Natural killer cell (primary cell): ENCODE data around the gene PARP2. TPM values are rescaled to one million over a fixed set of nuclear protein-coding genes. Genes with fewer than 3 reads are reported as not detected.

Experiments
- ATAC-seq, 3 donors: fragments of 150-1000 bp in 2 of 3; fragments of 200-7000 bp in 1 of 3; cut with Tn5 transposase; 1 replicate in 1 of 3; 2 replicates in 2 of 3; pipeline ENCODE4 v1.10.0; 2021; ENCODE audit warnings: mild to moderate bottlenecking in 2 of 3, moderate library complexity in 2 of 3
- DNase-seq, 2 donors: peaks; one replicate each; pipeline versions ENCODE4 v3.0.0 to v3.0.0-alpha.2; 2013 to 2021; ENCODE audit warnings: mixed read lengths in 1 of 2
- H3K27ac ChIP-seq: one replicate; pipeline ENCODE4 v1.5.1; 2013; ENCODE audit warnings: mild to moderate bottlenecking, low read length
- H3K27me3 ChIP-seq: one replicate; pipeline ENCODE4 v1.6.1; 2013; ENCODE audit warnings: low read length; ENCODE audit not compliant: control insufficient read depth, insufficient read depth
- H3K36me3 ChIP-seq: one replicate; pipeline ENCODE4 v1.6.1; 2013; ENCODE audit warnings: low read length; ENCODE audit not compliant: control insufficient read depth, insufficient read depth
- H3K4me1 ChIP-seq: one replicate; pipeline ENCODE4 v1.6.1; 2013; ENCODE audit warnings: low read length; ENCODE audit not compliant: control insufficient read depth, insufficient read depth
- H3K4me3 ChIP-seq: one replicate; pipeline ENCODE4 v1.5.1; 2013; ENCODE audit warnings: low read length
- H3K9me3 ChIP-seq: one replicate; pipeline ENCODE4 v1.6.1; 2013; ENCODE audit warnings: low read length; ENCODE audit not compliant: control insufficient read depth, insufficient read depth
- H3K27ac Mint-ChIP-seq, 2 donors: one replicate each; pipeline ENCODE4 v1.8.0; 2022; ENCODE audit warnings: mild to moderate bottlenecking in 2 of 2, mixed read lengths in 2 of 2, moderate library complexity in 1 of 2
- H3K27me3 Mint-ChIP-seq, 2 donors: one replicate each; pipeline ENCODE4 v1.8.0; 2022; ENCODE audit warnings: low read depth in 2 of 2, mixed read lengths in 2 of 2
- H3K36me3 Mint-ChIP-seq: one replicate; pipeline ENCODE4 v1.8.0; 2022; ENCODE audit warnings: mixed read lengths
- H3K4me1 Mint-ChIP-seq, 2 donors: one replicate each; pipeline ENCODE4 v1.8.0; 2022; ENCODE audit warnings: mixed read lengths in 2 of 2
- H3K4me3 Mint-ChIP-seq: one replicate; pipeline ENCODE4 v1.8.0; 2022; ENCODE audit warnings: mild to moderate bottlenecking, moderate library complexity, mixed read lengths
- H3K9me3 Mint-ChIP-seq, 2 donors: one replicate each; pipeline ENCODE4 v1.8.0; 2022; ENCODE audit warnings: mixed read lengths in 2 of 2
- CTCF ChIP-seq: fragments of 200-600 bp; IDR thresholded peaks from one replicate; pipeline ENCODE4 v1.8.0; 2022; ENCODE audit warnings: antibody characterized with exemption
- WGBS: methylation state at CpG from one replicate; pipeline ENCODE4 v1.1.7; 2013; ENCODE audit warnings: missing lambda C conversion rate; ENCODE audit not compliant: insufficient coverage; 5-methylcytosine and 5-hydroxymethylcytosine counted together
- intact Hi-C: fragments of 100-400 bp; cut with micrococcal nuclease; formaldehyde crosslinking; loops from one replicate; pipeline ENCODE4 v1.14.2; 2022
- total RNA-seq, 4 donors: library from RNA; stranded (reverse); fragments of 120-200 nt in 1 of 4; gene quantifications; one replicate each; pipeline versions ENCODE4 v1.2.3 to v1.2.4, GENCODE V29; 2013 to 2022

The PARP2 gene
- total RNA-seq, 3 donors from 2014 or later (not counting 1 experiment from before 2014, with no cell fraction given): 18.2 to 28.3 (median 22.2) TPM

- no peak overlapping the region for H3K4me3 ChIP-seq
- TF ChIP-seq CTCF: no peak
- H3K36me3 ChIP-seq: peaks cover 95% of the 10 kb centered on the region
- H3K4me1 ChIP-seq: no peaks in the 10 kb centered on the region
- Mint-ChIP-seq H3K4me3 (no peak overlapping the region), H3K9me3 (no peaks in the 10 kb centered on the region), H3K27me3 (no peaks in the 10 kb centered on the region), H3K36me3 (peaks cover 37% of the 10 kb centered on the region), H3K4me1 (no peaks in the 10 kb centered on the region), H3K27ac (no peak overlapping the region)
- no peak overlapping the region for H3K27ac ChIP-seq
- no peak for ATAC-seq
- no peak for DNase-seq
- intact Hi-C loops: no loop called here
- H3K27me3 ChIP-seq: no peaks in the 10 kb centered on the region
- 100% methylated on average over 1 of the region's 2 CpGs for WGBS
- no peaks in the 10 kb centered on the region for H3K9me3 ChIP-seq
Measured at GRCh38 chr14:20377171-20377570, 33.7 kb downstream of the PARP2 start.

GRCh38 chr14:20379743-20380142, 36.3 kb downstream of the PARP2 start:
- Mint-ChIP-seq H3K36me3 (peaks cover 30% of the 10 kb centered on the region), H3K27ac (no peak overlapping the region)
- WGBS: 50% methylated on average over 1 of the region's 1 CpG

GRCh38 chr14:20380681-20381080, 37.2 kb downstream of the PARP2 start:
- H3K4me1 Mint-ChIP-seq: no peaks in the 10 kb centered on the region
- DNase-seq (no peak), ATAC-seq (no peak)
- no peak overlapping the region for H3K4me3 ChIP-seq
- intact Hi-C loops: no loop called here
- 85% methylated on average over 6 of the region's 6 CpGs for WGBS
- no peak overlapping the region for H3K27ac Mint-ChIP-seq
- H3K27ac ChIP-seq: no peak overlapping the region
- TF ChIP-seq CTCF: no peak
- H3K9me3 ChIP-seq: no peaks in the 10 kb centered on the region
- H3K27me3 Mint-ChIP-seq: no peaks in the 10 kb centered on the region
- no peaks in the 10 kb centered on the region for H3K9me3 Mint-ChIP-seq
- H3K4me1 ChIP-seq: no peaks in the 10 kb centered on the region
- peaks cover 25% of the 10 kb centered on the region for H3K36me3 Mint-ChIP-seq
- no peaks in the 10 kb centered on the region for H3K27me3 ChIP-seq
- peaks cover 95% of the 10 kb centered on the region for H3K36me3 ChIP-seq
- no peak overlapping the region for H3K4me3 Mint-ChIP-seq

More at GRCh38 chr14:20379743-20380142, 36.3 kb downstream of the PARP2 start:
- intact Hi-C loops: no loop called here
- Histone ChIP-seq H3K27ac (no peak overlapping the region), H3K4me1 (no peaks in the 10 kb centered on the region), H3K36me3 (peaks cover 96% of the 10 kb centered on the region), H3K27me3 (no peaks in the 10 kb centered on the region), H3K4me3 (no peak overlapping the region), H3K9me3 (no peaks in the 10 kb centered on the region)
- Mint-ChIP-seq H3K9me3 (no peaks in the 10 kb centered on the region), H3K4me1 (no peaks in the 10 kb centered on the region), H3K4me3 (no peak overlapping the region), H3K27me3 (no peaks in the 10 kb centered on the region)
- DNase-seq (no peak), ATAC-seq (no peak)
- no peak for TF ChIP-seq CTCF

GRCh38 chr14:20381341-20381740, 37.9 kb downstream of the PARP2 start:
- Mint-ChIP-seq H3K27ac (no peak overlapping the region), H3K4me1 (no peaks in the 10 kb centered on the region), H3K9me3 (no peaks in the 10 kb centered on the region), H3K36me3 (peaks cover 20% of the 10 kb centered on the region), H3K27me3 (no peaks in the 10 kb centered on the region), H3K4me3 (no peak overlapping the region)
- no peak overlapping the region for H3K27ac ChIP-seq
- H3K36me3 ChIP-seq: peaks cover 95% of the 10 kb centered on the region
- no peak for ATAC-seq
- no peaks in the 10 kb centered on the region for H3K27me3 ChIP-seq
- intact Hi-C loops: no loop called here
- 93% methylated on average over 7 of the region's 7 CpGs for WGBS
- no peaks in the 10 kb centered on the region for H3K4me1 ChIP-seq
- no peak overlapping the region for H3K4me3 ChIP-seq
- no peak for TF ChIP-seq CTCF
- DNase-seq: no peak
- H3K9me3 ChIP-seq: no peaks in the 10 kb centered on the region
